HG03575 (cell line): Measurements from ENCODE around the gene ILKAP.
"Not testable (repeated sequence)": the region's sequence is repeated elsewhere in the genome, so short reads cannot be mapped to it uniquely, and the experiment has no call there.

Experiments used
- ATAC-seq: cut with Tn5 transposase; IDR thresholded peaks from one replicate; pipeline ENCODE4 v1.9.1; 2021; ENCODE audit not compliant: unreplicated experiment, insufficient number of reproducible peaks, low FRiP score; ENCODE audit errors: extremely low read depth

The ILKAP gene

GRCh38 chr2:238207006-238207405 lies 3.5 kb upstream of the ILKAP start:
- no peak for ATAC-seq

GRCh38 chr2:238203973-238204683 lies 633 bp upstream of the ILKAP start:
- ATAC-seq, result no peak

- ATAC-seq, result no peak
Observed at GRCh38 chr2:238202326-238203093, 985 bp downstream of the ILKAP start.

- ATAC-seq, result no peak
Observed at GRCh38 chr2:238190445-238190844, 13.1 kb downstream of the ILKAP start.

GRCh38 chr2:238187618-238188548 lies 15.6 kb downstream of the ILKAP start:
- ATAC-seq, result no peak

- no peak for ATAC-seq
Observed at GRCh38 chr2:238183821-238184220, 19.7 kb downstream of the ILKAP start.

GRCh38 chr2:238182362-238182761 lies 21.1 kb downstream of the ILKAP start:
- ATAC-seq, result no peak

GRCh38 chr2:238180554-238180953 lies 22.9 kb downstream of the ILKAP start:
- ATAC-seq, result no peak

- no peak for ATAC-seq
Observed at GRCh38 chr2:238176613-238177012, 26.9 kb downstream of the ILKAP start.

- no peak for ATAC-seq
Observed at GRCh38 chr2:238174701-238175100, 28.8 kb downstream of the ILKAP start.

GRCh38 chr2:238174291-238174690 lies 29.2 kb downstream of the ILKAP start:
- ATAC-seq, result no peak

GRCh38 chr2:238173692-238174091 lies 29.8 kb downstream of the ILKAP start:
- ATAC-seq, result no peak

- no peak for ATAC-seq
Observed at GRCh38 chr2:238172439-238172838, 31.1 kb downstream of the ILKAP start.

GRCh38 chr2:238171575-238172187 lies 31.8 kb downstream of the ILKAP start:
- no peak for ATAC-seq

- not testable (repeated sequence) for ATAC-seq
Observed at GRCh38 chr2:238171072-238171431, 32.4 kb downstream of the ILKAP start.

GRCh38 chr2:238170386-238171071 lies 33.0 kb downstream of the ILKAP start:
- no peak for ATAC-seq

- ATAC-seq, result no peak
Observed at GRCh38 chr2:238169708-238170251, 33.7 kb downstream of the ILKAP start.

- ATAC-seq, result no peak
Observed at GRCh38 chr2:238169048-238169707, 34.3 kb downstream of the ILKAP start.
